PC-3 (cell line): ENCODE data around the gene RALGAPA1.

Experiments used
- CTCF ChIP-seq: fragments of 300-600 bp; sonication (generic); conservative IDR thresholded peaks from 2 replicates; pipeline ENCODE4 v1.5.1; 2017; ENCODE audit warnings: antibody characterized with exemption, low read depth, mild to moderate bottlenecking, low read length
- EZH2 ChIP-seq: fragments of 300-600 bp; sonication (generic); IDR thresholded peaks from one replicate; pipeline ENCODE4 v1.6.1; 2017; ENCODE audit warnings: antibody characterized with exemption, mild to moderate bottlenecking, low read length; ENCODE audit not compliant: unreplicated experiment
- EZH2phosphoT487 ChIP-seq: fragments of 300-600 bp; sonication (generic); IDR thresholded peaks from 2 replicates; pipeline ENCODE4 v1.6.1; 2018; ENCODE audit warnings: mild to moderate bottlenecking, antibody characterized with exemption, low read length, borderline replicate concordance

GRCh38 chr14:35715079-35715478 is 94.0 kb downstream of the RALGAPA1 start:
- TF ChIP-seq EZH2 (no peak), CTCF (no peak), EZH2phosphoT487 (no peak)
